Ovary (tissue), 9 donors: ENCODE data around the gene CBX4. TPM values are rescaled to one million over a fixed set of nuclear protein-coding genes. Genes with fewer than 3 reads are reported as not detected.
A peak's percentile ranks its signal among the peaks of the same experiment; 100 is the strongest.

ENCODE experiments used
- DNase-seq, 5 donors: peaks; one replicate each; pipeline ENCODE4 v3.0.0-alpha.2; 2019 to 2020
- H3K27ac ChIP-seq, 2 donors: fragments of 200-600 bp; one replicate each; pipeline versions ENCODE4 v1.5.1 to v1.8.0; 2019 to 2022
- H3K27me3 ChIP-seq: fragments of 200-600 bp; one replicate; pipeline ENCODE4 v1.8.0; 2022
- H3K36me3 ChIP-seq: fragments of 200-600 bp; sonication (generic); one replicate; pipeline ENCODE4 v1.5.1; 2019
- H3K4me1 ChIP-seq: one replicate; pipeline ENCODE4 v1.8.1; 2013; ENCODE audit warnings: mild to moderate bottlenecking, moderate library complexity; ENCODE audit not compliant: insufficient read depth
- H3K4me3 ChIP-seq: fragments of 200-600 bp; sonication (generic); one replicate; pipeline ENCODE4 v1.5.1; 2017
- H3K9me3 ChIP-seq, 2 donors: fragments of 200-600 bp in 1 of 2; sonication (generic) in 1 of 2; one replicate each; pipeline versions ENCODE4 v1.5.1 to v1.8.1; 2013 to 2019; ENCODE audit warnings: mild to moderate bottlenecking in 1 of 2, moderate library complexity in 1 of 2
- CTCF ChIP-seq, 3 donors: fragments of 450-650 bp in 2 of 3; fragments of 200-600 bp in 1 of 3; IDR thresholded peaks; one replicate each; pipeline versions ENCODE4 v1.5.1 to v1.8.0; 2016 to 2022; ENCODE audit warnings: antibody characterized with exemption in 3 of 3, mild to moderate bottlenecking in 1 of 3
- EP300 ChIP-seq: sonication (generic); formaldehyde crosslinking; IDR thresholded peaks from one replicate; pipeline ENCODE4 v1.6.1; 2017; ENCODE audit warnings: antibody characterized with exemption
- POLR2A ChIP-seq: fragments of 450-650 bp; IDR thresholded peaks from one replicate; pipeline ENCODE4 v1.6.1; 2017; ENCODE audit warnings: antibody characterized with exemption, mild to moderate bottlenecking, moderate library complexity
- WGBS, 3 donors: extraction: QIAGEN DNeasy Blood & Tissue Kit in 1 of 3; methylation state at CpG; one replicate each; pipeline versions ENCODE4 v1.1.5 to v1.1.7; 2013 to 2017; 5-methylcytosine and 5-hydroxymethylcytosine counted together
- intact Hi-C, 4 donors: fragments of 100-400 bp; cut with DNase I; formaldehyde crosslinking; loops; one replicate each; pipeline versions ENCODE4 v1.11.0 to v1.15.1; 2022 to 2023
- polyA plus RNA-seq, 2 donors: library from polyadenylated mRNA; stranded (reverse); fragments of 200-250 nt in 1 of 2; fragments of 350-450 nt in 1 of 2; fragmentation: Illumina TruSeq in 1 of 2; extraction: RNeasy Lipid Tissue Mini Kit (QIAGEN cat#74804) in 1 of 2; gene quantifications; one replicate each; pipeline ENCODE4 v1.2.3, GENCODE V29; 2013 to 2014
- total RNA-seq, 7 donors: library from RNA; depleted of rRNA in 2 of 7; stranded (reverse); fragments of >200 nt in 2 of 7; fragmentation: NEBNext Ultra II Directional in 3 of 7; extraction: Animal tissue kit (Norgen Biotek cat#: 25700) in 3 of 7; gene quantifications; one replicate each; pipeline versions ENCODE4 v1.1.0 to v1.2.4, GENCODE V29; 2016 to 2023
- donor health status: DM: no; HTN: no; CAD: no; lungs with moderate emphysema.
- donor health status: DM: no; HTN: no; CAD: no.
- donor health status: Bipolar disorder and iron deficiency.
- donor health status: DM: yes; HTN: yes; CAD: no.
- donor health status: DM: no; HTN: no; CAD: no.
- donor health status: DM: yes; HTN: yes; CAD: no.

The CBX4 gene
- total and polyA plus RNA-seq, 9 donors, result 5.5 to 27.9 (median 16.0) TPM

GRCh38 chr17:79811011-79811867, 28.0 kb downstream of the CBX4 start:
- intact Hi-C loops, result no loop called here
- Histone ChIP-seq H3K27ac (no peak overlapping the region), H3K27me3 (peaks cover 37% of the 10 kb centered on the region), H3K4me3 (no peak overlapping the region), H3K9me3 (no peaks in the 10 kb centered on the region), H3K4me1 (no peaks in the 10 kb centered on the region), H3K36me3 (no peaks in the 10 kb centered on the region)
- 2 to 4% (median 2%) methylated on average over 32 to 66 of the region's 66 CpGs for WGBS, 3 donors
- peak in 1 of 5 donors; percentile 37 for DNase-seq
- TF ChIP-seq CTCF (IDR thresholded peaks at IDR 0.05), result no peak
- no peak for TF ChIP-seq EP300
- TF ChIP-seq POLR2A, result no peak

DNA sequence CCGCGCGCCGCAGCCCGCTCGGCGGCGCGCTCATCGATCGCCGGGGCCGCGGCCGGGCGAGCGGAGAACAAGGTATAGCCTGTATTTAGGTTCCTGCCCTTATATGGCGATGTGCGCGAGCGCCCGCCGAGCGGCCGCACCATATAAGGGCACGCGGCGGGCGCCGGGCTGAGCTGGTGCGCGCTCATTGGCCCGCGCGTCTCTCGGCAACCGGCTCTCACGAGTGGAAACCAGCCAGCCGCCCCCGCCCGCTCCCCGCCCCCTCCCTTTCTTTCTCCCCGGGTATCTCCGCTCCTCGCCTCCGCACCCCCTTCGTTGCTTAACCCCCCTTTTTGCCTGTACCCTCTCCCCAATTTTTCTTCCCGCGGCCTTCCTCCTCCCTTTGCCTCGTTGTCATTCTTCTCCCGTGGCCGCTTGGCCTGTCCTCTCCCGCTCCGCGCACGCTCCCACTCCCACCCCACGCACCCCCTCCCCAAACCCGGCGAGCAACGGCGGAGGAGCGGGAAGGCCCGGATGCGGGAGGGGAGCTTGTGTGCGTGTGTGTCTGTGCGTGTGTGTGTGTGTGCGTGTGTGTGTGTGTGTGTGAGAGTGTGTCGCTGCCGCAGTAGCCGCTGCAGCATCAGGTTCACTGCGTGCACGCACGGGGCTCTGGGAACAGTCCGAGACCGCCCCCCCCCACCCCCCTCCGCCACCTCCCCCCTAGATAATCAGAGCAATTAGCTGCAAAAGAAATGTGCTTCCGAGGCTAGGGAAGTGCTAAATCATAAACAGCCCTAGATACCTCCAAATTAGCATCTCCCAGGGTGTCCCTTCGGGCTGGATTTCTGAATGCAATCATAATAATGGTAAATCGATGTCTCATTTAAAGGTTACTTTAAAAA, 28.9 kb downstream of the CBX4 start:
- Histone ChIP-seq H3K27me3 (peaks cover 30% of the 10 kb centered on the region), H3K4me1 (no peaks in the 10 kb centered on the region), H3K36me3 (no peaks in the 10 kb centered on the region), H3K27ac (no peak overlapping the region), H3K9me3 (no peaks in the 10 kb centered on the region), H3K4me3 (no peak overlapping the region)
- 1% methylated on average over 78 to 79 of the region's 79 CpGs for WGBS, 3 donors
- intact Hi-C loops, result no loop called here
- DNase-seq, result peak in 1 of 5 donors; percentile 54
- TF ChIP-seq CTCF (IDR thresholded peaks at IDR 0.05), result no peak

GRCh38 chr17:79809530-79810129, 29.6 kb downstream of the CBX4 start:
- TF ChIP-seq CTCF (IDR thresholded peaks at IDR 0.05) (no peak), EP300 (no peak), POLR2A (no peak)
- 2 to 3% (median 3%) methylated on average over 29 to 40 of the region's 40 CpGs for WGBS, 3 donors
- peak in 1 of 5 donors; percentile 30 for DNase-seq
- Histone ChIP-seq H3K4me1 (no peaks in the 10 kb centered on the region), H3K27ac (no peak overlapping the region), H3K27me3 (peaks cover 23% of the 10 kb centered on the region), H3K9me3 (no peaks in the 10 kb centered on the region), H3K36me3 (no peaks in the 10 kb centered on the region), H3K4me3 (no peak overlapping the region)
- intact Hi-C loops, result no loop called here

GRCh38 chr17:79808763-79809529, 30.3 kb downstream of the CBX4 start:
- peaks cover 26% of the 10 kb centered on the region for H3K27me3 ChIP-seq
- TF ChIP-seq EP300 (no peak), POLR2A (no peak), CTCF (IDR thresholded peaks at IDR 0.05) (no peak)
- WGBS, 3 donors, result 14 to 22% (median 18%) methylated on average over 20 of the region's 20 CpGs
- H3K4me3 ChIP-seq, result no peak overlapping the region
- H3K36me3 ChIP-seq, result no peaks in the 10 kb centered on the region
- no peaks in the 10 kb centered on the region for H3K4me1 ChIP-seq
- DNase-seq, result no peak
- no peak overlapping the region for H3K27ac ChIP-seq
- intact Hi-C loops, result no loop called here
- H3K9me3 ChIP-seq, result no peaks in the 10 kb centered on the region
